SK-N-MC (cell line): ENCODE data around the gene SMIM1.

ENCODE experiments used
- EZH2 ChIP-seq: fragments of 200-600 bp; sonication (generic); IDR thresholded peaks from one replicate; pipeline ENCODE4 v1.6.1; 2017; ENCODE audit warnings: antibody characterized with exemption
- FOXP2 ChIP-seq: optimal IDR thresholded peaks from 2 replicates; pipeline ENCODE3; 2011; ENCODE audit warnings: mild to moderate bottlenecking, moderate library complexity; ENCODE audit not compliant: insufficient read depth; ENCODE audit errors: extremely low read length, control extremely low read depth
- POLR2AphosphoS5 ChIP-seq: IDR thresholded peaks from 2 replicates; pipeline ENCODE4 v1.6.1; 2012; ENCODE audit warnings: mild to moderate bottlenecking, low read depth, low read length, borderline replicate concordance

DNA sequence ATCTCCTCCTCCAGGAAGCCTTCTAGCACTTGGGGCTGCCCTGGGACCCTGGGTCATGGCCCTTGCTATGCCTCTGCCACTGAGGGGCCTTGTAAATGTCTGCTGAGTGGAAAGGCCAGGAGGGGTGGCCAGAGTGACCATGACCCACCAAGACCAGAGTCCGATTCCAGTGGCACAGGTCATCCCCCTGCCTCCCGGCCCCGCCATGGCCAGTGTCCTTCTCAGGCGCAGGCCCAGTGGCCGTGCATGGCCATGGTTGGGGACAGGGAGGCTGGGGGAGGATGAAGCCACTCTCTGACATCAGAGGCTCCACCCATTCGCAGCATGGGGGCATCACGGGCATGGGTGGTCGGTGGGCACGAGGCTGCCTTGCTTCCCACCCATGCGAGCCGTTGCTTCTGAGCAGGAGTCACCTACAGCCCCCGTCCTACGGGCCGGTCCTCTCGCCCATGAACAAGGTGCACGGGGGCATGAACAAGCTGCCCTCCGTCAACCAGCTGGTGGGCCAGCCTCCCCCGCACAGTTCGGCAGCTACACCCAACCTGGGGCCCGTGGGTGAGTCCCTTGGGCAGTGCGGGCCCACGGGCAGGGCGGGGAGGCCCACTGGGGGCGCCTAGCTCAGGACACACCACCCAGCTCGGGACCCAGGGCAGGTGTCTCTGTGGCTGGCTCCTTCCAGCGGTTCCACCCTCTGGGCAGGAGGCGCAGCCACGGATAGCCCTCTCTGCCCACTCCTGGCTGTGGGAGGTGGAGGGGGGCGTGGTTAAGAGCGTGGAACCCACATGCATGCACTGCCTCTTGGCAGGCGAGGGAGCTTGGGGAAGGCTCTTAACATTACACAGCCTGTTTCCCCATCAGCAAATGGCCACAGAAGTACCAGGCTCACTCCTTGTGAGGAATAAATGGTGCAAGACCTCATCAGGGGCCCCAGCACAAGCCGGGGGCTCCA is 42.7 kb upstream of the SMIM1 start:
- TF ChIP-seq EZH2 (no peak), POLR2AphosphoS5 (no peak), FOXP2 (no peak)
